Ishikawa (cell line): Measurements from ENCODE around the gene C5orf58.

Source experiments
- EGR1 ChIP-seq: IDR thresholded peaks from 2 replicates; pipeline ENCODE4 v1.6.1; 2012
- RAD21 ChIP-seq: IDR thresholded peaks from 2 replicates; pipeline ENCODE4 v1.6.1; 2012; ENCODE audit warnings: low read depth

- TF ChIP-seq EGR1 (no peak), RAD21 (no peak)
Observed at GRCh38 chr5:170270293-170271069, 37.7 kb downstream of the C5orf58 start.
